Measurements from ENCODE around the gene ARPC5.

- TF ChIP-seq CTCF (IDR thresholded peaks at IDR 0.05; ENCODE audit: borderline replicate concordance, extremely low read depth, low read length, poor library complexity, severe bottlenecking) (peak; percentile 9), EZH2 (IDR thresholded peaks at IDR 0.05; ENCODE audit: borderline replicate concordance, low read depth, low read length, severe bottlenecking) (no peak)
Observed at GRCh38 chr1:183609313-183609712, 26.3 kb downstream of the ARPC5 start.

All from DND-41 (cell line).